Immature natural killer cell (primary cell): ENCODE measurements around the gene ERF. TPM values are rescaled to one million over a fixed set of nuclear protein-coding genes. Genes with fewer than 3 reads are reported as not detected.
A peak's percentile ranks its signal among the peaks of the same experiment; 100 is the strongest.

Experiments used
- DNase-seq, 3 donors: peaks; one replicate each; pipeline ENCODE4 v3.0.0; 2022; ENCODE audit warnings: mixed read lengths in 1 of 3
- H3K27ac Mint-ChIP-seq, 6 donors: one replicate each; pipeline ENCODE4 v1.8.0; 2020; ENCODE audit warnings: mixed read lengths in 6 of 6, mild to moderate bottlenecking in 5 of 6, inconsistent platforms in 4 of 6, moderate library complexity in 3 of 6
- H3K27me3 Mint-ChIP-seq, 3 donors: one replicate each; pipeline ENCODE4 v1.8.0; 2020 to 2021; ENCODE audit warnings: low read depth in 3 of 3, mild to moderate bottlenecking in 3 of 3, mixed read lengths in 3 of 3, moderate library complexity in 3 of 3, inconsistent platforms in 1 of 3
- H3K36me3 Mint-ChIP-seq, 3 donors: one replicate each; pipeline ENCODE4 v1.8.0; 2020; ENCODE audit warnings: mixed read lengths in 3 of 3, inconsistent platforms in 2 of 3, mild to moderate bottlenecking in 2 of 3
- H3K4me1 Mint-ChIP-seq, 2 donors: one replicate each; pipeline ENCODE4 v1.8.0; 2020; ENCODE audit warnings: inconsistent platforms in 2 of 2, mild to moderate bottlenecking in 2 of 2, mixed read lengths in 2 of 2, moderate library complexity in 1 of 2
- H3K4me3 Mint-ChIP-seq, 5 donors: one replicate each; pipeline ENCODE4 v1.8.0; 2020; ENCODE audit warnings: mild to moderate bottlenecking in 5 of 5, mixed read lengths in 5 of 5, inconsistent platforms in 3 of 5, moderate library complexity in 3 of 5
- H3K9me3 Mint-ChIP-seq, 6 donors: one replicate each; pipeline ENCODE4 v1.8.0; 2020; ENCODE audit warnings: mild to moderate bottlenecking in 6 of 6, mixed read lengths in 6 of 6, inconsistent platforms in 4 of 6, moderate library complexity in 3 of 6
- polyA plus RNA-seq, 3 donors: library from polyadenylated mRNA; unstranded; fragments of 300-500 nt; fragmentation: Illumina TruSeq; gene quantifications; one replicate each; pipeline ENCODE4 v1.2.3, GENCODE V29; 2021

ERF gene
- polyA plus RNA-seq, 3 donors from 2014 or later = 0.24 to 3.4 (median 2.3) TPM

- peak overlapping the region in 3 of 6 donors; percentile 12 to 75 (median 61) for H3K27ac Mint-ChIP-seq
- H3K36me3 Mint-ChIP-seq = no peaks in the 10 kb centered on the region
- H3K4me3 Mint-ChIP-seq = peak overlapping the region in 1 of 5 donors; percentile 29
- H3K4me1 Mint-ChIP-seq = peaks cover 19 to 25% of the 10 kb centered on the region in 2 donors
- no peaks in the 10 kb centered on the region for H3K9me3 Mint-ChIP-seq
- H3K27me3 Mint-ChIP-seq = peaks cover 6 to 10% (median 8%) of the 10 kb centered on the region in 3 donors
- no peak for DNase-seq
These were observed 4.0 kb downstream of the ERF start for GRCh38 chr19:42250666-42251531.

GRCh38 chr19:42250183-42250665 lies 4.7 kb downstream of the ERF start:
- DNase-seq = no peak
- Mint-ChIP-seq H3K4me3 (no peak overlapping the region), H3K9me3 (no peaks in the 10 kb centered on the region), H3K27me3 (peaks cover 6 to 10% (median 8%) of the 10 kb centered on the region in 3 donors), H3K4me1 (peaks cover 16 to 25% of the 10 kb centered on the region in 2 donors), H3K36me3 (no peaks in the 10 kb centered on the region), H3K27ac (peak overlapping the region in 3 of 6 donors; percentile 9 to 61 (median 27))

GRCh38 chr19:42249769-42250168 lies 5.2 kb downstream of the ERF start:
- Mint-ChIP-seq H3K4me3 (no peak overlapping the region), H3K4me1 (peaks cover 21 to 29% of the 10 kb centered on the region in 2 donors), H3K27ac (peak overlapping the region in 4 of 6 donors; percentile 9 to 61 (median 22)), H3K36me3 (no peaks in the 10 kb centered on the region), H3K9me3 (no peaks in the 10 kb centered on the region), H3K27me3 (peaks cover 5 to 10% (median 6%) of the 10 kb centered on the region in 3 donors)
- no peak for DNase-seq

GRCh38 chr19:42249149-42249750 lies 5.7 kb downstream of the ERF start:
- no peak for DNase-seq
- Mint-ChIP-seq H3K4me1 (peaks cover 26 to 34% of the 10 kb centered on the region in 2 donors), H3K27ac (no peak overlapping the region), H3K27me3 (peaks cover 5 to 10% (median 6%) of the 10 kb centered on the region in 3 donors), H3K9me3 (no peaks in the 10 kb centered on the region), H3K36me3 (no peaks in the 10 kb centered on the region), H3K4me3 (no peak overlapping the region)

- Mint-ChIP-seq H3K9me3 (no peaks in the 10 kb centered on the region), H3K4me1 (peaks cover 29 to 39% of the 10 kb centered on the region in 2 donors), H3K27ac (no peak overlapping the region), H3K4me3 (no peak overlapping the region), H3K36me3 (no peaks in the 10 kb centered on the region), H3K27me3 (peaks cover 5 to 10% (median 6%) of the 10 kb centered on the region in 3 donors)
- DNase-seq = no peak
These were observed 6.4 kb downstream of the ERF start for GRCh38 chr19:42248270-42249148.

- Mint-ChIP-seq H3K9me3 (no peaks in the 10 kb centered on the region), H3K27me3 (peaks cover 1 to 10% (median 6%) of the 10 kb centered on the region in 3 donors), H3K4me1 (peaks cover 33 to 43% of the 10 kb centered on the region in 2 donors), H3K36me3 (no peaks in the 10 kb centered on the region), H3K4me3 (no peak overlapping the region), H3K27ac (no peak overlapping the region)
- no peak for DNase-seq
These were observed 7.2 kb downstream of the ERF start for GRCh38 chr19:42247640-42248199.

- Mint-ChIP-seq H3K9me3 (no peaks in the 10 kb centered on the region), H3K36me3 (no peaks in the 10 kb centered on the region), H3K27me3 (peaks cover 0 to 12% (median 9%) of the 10 kb centered on the region in 3 donors), H3K4me3 (no peak overlapping the region), H3K4me1 (peaks cover 31 to 39% of the 10 kb centered on the region in 2 donors), H3K27ac (peak overlapping the region in 2 of 6 donors; percentile 55 to 65)
- DNase-seq = no peak
These were observed 7.8 kb downstream of the ERF start for GRCh38 chr19:42246922-42247639.

GRCh38 chr19:42246143-42246921 lies 8.6 kb downstream of the ERF start:
- Mint-ChIP-seq H3K27me3 (peaks cover 0 to 9% (median 8%) of the 10 kb centered on the region in 3 donors), H3K36me3 (no peaks in the 10 kb centered on the region), H3K9me3 (no peaks in the 10 kb centered on the region), H3K4me3 (no peak overlapping the region), H3K27ac (peak overlapping the region; percentile 4 to 92 (median 65)), H3K4me1 (peaks cover 31 to 40% of the 10 kb centered on the region in 2 donors)
- DNase-seq = no peak

GRCh38 chr19:42245231-42245630 lies 9.7 kb downstream of the ERF start:
- H3K4me3 Mint-ChIP-seq = peak overlapping the region in 4 of 5 donors; percentile 89 to 98 (median 95)
- H3K9me3 Mint-ChIP-seq = no peaks in the 10 kb centered on the region
- DNase-seq = no peak
- peak overlapping the region; percentile 92 to 99 (median 98) for H3K27ac Mint-ChIP-seq
- no peaks in the 10 kb centered on the region for H3K36me3 Mint-ChIP-seq
- H3K4me1 Mint-ChIP-seq = peaks cover 42 to 46% of the 10 kb centered on the region in 2 donors
- H3K27me3 Mint-ChIP-seq = peaks cover 0 to 9% (median 6%) of the 10 kb centered on the region in 3 donors

GRCh38 chr19:42244347-42245220 lies 10.3 kb downstream of the ERF start:
- H3K27me3 Mint-ChIP-seq = peaks cover 0 to 9% (median 6%) of the 10 kb centered on the region in 3 donors
- peak overlapping the region; percentile 92 to 99 (median 98) for H3K27ac Mint-ChIP-seq
- peak overlapping the region; percentile 89 to 98 (median 96) for H3K4me3 Mint-ChIP-seq
- peaks cover 0 to 2% (median 0%) of the 10 kb centered on the region in 3 donors for H3K36me3 Mint-ChIP-seq
- peaks cover 49 to 53% of the 10 kb centered on the region in 2 donors for H3K4me1 Mint-ChIP-seq
- peak; percentile 86 to 88 (median 87) for DNase-seq
- H3K9me3 Mint-ChIP-seq = no peaks in the 10 kb centered on the region
